MM.1S (cell line): ENCODE results near the gene SRM.
"Not testable (repeated sequence)": the region's sequence is repeated elsewhere in the genome, so short reads cannot be mapped to it uniquely, and the experiment has no call there.

Experiments
- DNase-seq: peaks from one replicate; pipeline ENCODE4 v3.0.0-alpha.2; 2015
- H2AFZ ChIP-seq: fragments of 300-600 bp; sonication (generic); 2 replicates; pipeline ENCODE4 v1.6.0; 2016; ENCODE audit warnings: antibody characterized with exemption, low read length
- H3F3A ChIP-seq: fragments of 300-600 bp; sonication (generic); 2 replicates; pipeline ENCODE4 v1.6.1; 2016; ENCODE audit warnings: mild to moderate bottlenecking, antibody characterized with exemption, low read length, moderate library complexity, mixed read lengths; ENCODE audit not compliant: insufficient read depth
- H3K27ac ChIP-seq: fragments of 300-600 bp; sonication (generic); 2 replicates; pipeline ENCODE4 v1.5.1; 2016; ENCODE audit warnings: mild to moderate bottlenecking, low read length
- H3K27me3 ChIP-seq: fragments of 300-600 bp; sonication (generic); replicated peaks from 2 replicates; pipeline ENCODE4 v1.6.0; 2016; ENCODE audit warnings: low read length; ENCODE audit not compliant: insufficient read depth
- H3K36me3 ChIP-seq: fragments of 300-600 bp; sonication (generic); replicated peaks from 2 replicates; pipeline ENCODE4 v1.6.1; 2016; ENCODE audit warnings: mild to moderate bottlenecking, low read length, mixed read lengths; ENCODE audit not compliant: insufficient read depth
- H3K4me1 ChIP-seq: fragments of 300-600 bp; sonication (generic); 2 replicates; pipeline ENCODE4 v1.6.1; 2016; ENCODE audit warnings: low read length, mixed read lengths
- H3K4me2 ChIP-seq: fragments of 300-600 bp; sonication (generic); 2 replicates; pipeline ENCODE4 v1.6.0; 2016; ENCODE audit warnings: low read depth, low read length
- H3K4me3 ChIP-seq: fragments of 300-600 bp; sonication (generic); 2 replicates; pipeline ENCODE4 v1.5.1; 2016; ENCODE audit warnings: low read length, mixed read lengths
- H3K79me2 ChIP-seq: fragments of 300-600 bp; sonication (generic); 2 replicates; pipeline ENCODE4 v1.6.1; 2016; ENCODE audit warnings: mixed run types, low read length, mixed read lengths
- H3K9ac ChIP-seq: fragments of 300-600 bp; sonication (generic); 2 replicates; pipeline ENCODE4 v1.6.1; 2016; ENCODE audit warnings: low read length, mixed read lengths
- H3K9me2 ChIP-seq: fragments of 300-600 bp; sonication (generic); replicated peaks from 2 replicates; pipeline ENCODE4 v1.6.1; 2016; ENCODE audit warnings: mild to moderate bottlenecking, low read length, mixed read lengths; ENCODE audit not compliant: insufficient read depth
- H3K9me3 ChIP-seq: fragments of 300-600 bp; sonication (generic); replicated peaks from 2 replicates; pipeline ENCODE4 v1.6.1; 2016; ENCODE audit warnings: mild to moderate bottlenecking, low read length, mixed read lengths; ENCODE audit not compliant: insufficient read depth
- H4K20me1 ChIP-seq: fragments of 300-600 bp; sonication (generic); 2 replicates; pipeline ENCODE4 v1.6.1; 2016; ENCODE audit warnings: mild to moderate bottlenecking, low read length, moderate library complexity, mixed read lengths; ENCODE audit not compliant: insufficient read depth
- CTCF ChIP-seq: fragments of 300-600 bp; sonication (generic); IDR thresholded peaks from 2 replicates; pipeline ENCODE4 v1.5.1; 2016; ENCODE audit warnings: antibody characterized with exemption, low read length, mixed read lengths
- EZH2 ChIP-seq: fragments of 300-600 bp; sonication (generic); optimal IDR thresholded peaks from 2 replicates; pipeline ENCODE3; 2017; ENCODE audit warnings: low read depth, mild to moderate bottlenecking, antibody characterized with exemption, low read length, mixed read lengths
- EZH2phosphoT487 ChIP-seq: fragments of 300-600 bp; sonication (generic); IDR thresholded peaks from 2 replicates; pipeline ENCODE4 v1.6.1; 2018; ENCODE audit warnings: antibody characterized with exemption, low read length

SRM gene

DNA sequence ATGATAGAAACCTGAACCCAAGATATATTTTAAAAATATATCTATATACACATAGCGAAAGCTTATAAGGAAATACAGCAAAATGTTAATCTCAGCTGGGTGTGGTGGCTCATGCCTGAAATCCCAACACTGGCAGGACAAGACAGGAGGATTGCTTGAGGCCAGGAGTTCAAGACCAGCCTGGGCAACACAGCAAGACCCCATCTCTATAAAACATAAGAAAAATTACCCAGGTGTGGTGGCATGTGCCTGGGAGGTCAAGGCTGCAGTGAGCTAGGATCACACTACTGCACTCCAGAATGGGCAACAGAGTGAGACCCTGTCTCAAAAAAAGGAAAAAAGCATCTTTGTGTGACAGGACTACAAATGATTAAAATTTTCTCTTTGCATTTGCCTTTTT lies 6.0 kb upstream of the SRM start:
- Histone ChIP-seq H3K4me2 (no peak overlapping the region), H3K4me1 (peaks cover 8% of the 10 kb centered on the region; the same call in 1 of the 2 replicates), H3K27ac (no peak overlapping the region), H3K4me3 (no peak overlapping the region), H3K9me2 (no peaks in the 10 kb centered on the region), H3K36me3 (peaks cover 7% of the 10 kb centered on the region; the same call in 1 of the 2 replicates), H3F3A (peaks cover 4% of the 10 kb centered on the region; the same call in 1 of the 2 replicates), H3K9me3 (no peaks in the 10 kb centered on the region), H2AFZ (no peak overlapping the region), H4K20me1 (no peaks in the 10 kb centered on the region), H3K9ac (no peak overlapping the region), H3K79me2 (peaks cover 10% of the 10 kb centered on the region), H3K27me3 (no peaks in the 10 kb centered on the region)
- no peak for DNase-seq
- TF ChIP-seq CTCF (no peak), EZH2 (no peak), EZH2phosphoT487 (no peak)

DNA sequence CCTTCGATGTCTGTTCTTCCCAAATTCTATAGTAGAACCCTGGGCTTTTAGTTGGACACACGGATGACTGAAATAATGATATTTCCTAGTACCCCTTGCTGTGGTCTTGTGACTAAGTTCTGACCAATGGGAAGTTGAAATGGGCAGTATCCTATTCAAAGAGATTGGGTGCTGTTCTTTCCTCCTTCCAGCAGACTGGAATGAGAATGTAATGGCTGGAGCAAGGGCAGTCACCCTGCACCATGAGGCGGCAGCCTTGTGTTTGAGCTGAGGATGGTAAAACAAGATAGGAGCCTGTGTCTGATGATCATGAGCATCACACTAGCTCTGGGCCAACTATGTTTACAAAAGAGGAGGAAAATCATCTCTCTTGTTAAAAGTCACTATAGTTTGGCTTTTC lies 5.1 kb upstream of the SRM start:
- no peaks in the 10 kb centered on the region for H3K9me3 ChIP-seq
- H3K4me1 ChIP-seq: peaks cover 10% of the 10 kb centered on the region; the same call in 1 of the 2 replicates
- no peak overlapping the region for H3K4me2 ChIP-seq
- no peak for TF ChIP-seq EZH2phosphoT487
- no peak for TF ChIP-seq EZH2
- no peak for TF ChIP-seq CTCF
- peaks cover 7% of the 10 kb centered on the region; the same call in 1 of the 2 replicates for H3K36me3 ChIP-seq
- H3K9ac ChIP-seq: no peak overlapping the region
- H3K27me3 ChIP-seq: no peaks in the 10 kb centered on the region
- H3F3A ChIP-seq: peaks cover 8% of the 10 kb centered on the region; the same call in 1 of the 2 replicates
- no peaks in the 10 kb centered on the region for H3K9me2 ChIP-seq
- no peak overlapping the region for H3K27ac ChIP-seq
- no peaks in the 10 kb centered on the region for H4K20me1 ChIP-seq
- H2AFZ ChIP-seq: no peak overlapping the region
- no peak for DNase-seq
- peaks cover 17% of the 10 kb centered on the region for H3K79me2 ChIP-seq
- H3K4me3 ChIP-seq: no peak overlapping the region

GRCh38 chr1:11063937-11064537 lies 4.2 kb upstream of the SRM start:
- not testable (repeated sequence) for H3F3A ChIP-seq, H3K27ac ChIP-seq, H3K9me2 ChIP-seq, H3K4me3 ChIP-seq, H2AFZ ChIP-seq, H3K27me3 ChIP-seq, H3K4me2 ChIP-seq, H4K20me1 ChIP-seq, DNase-seq, H3K9me3 ChIP-seq, H3K36me3 ChIP-seq, H3K9ac ChIP-seq
- Histone ChIP-seq H3K4me1 (peaks cover 10% of the 10 kb centered on the region; the same call in 1 of the 2 replicates), H3K79me2 (peaks cover 23% of the 10 kb centered on the region)

- no peak for TF ChIP-seq CTCF
- H3K9me2 ChIP-seq: no peaks in the 10 kb centered on the region
- no peak for DNase-seq
- no peak overlapping the region for H3K9ac ChIP-seq
- H3K4me1 ChIP-seq: peaks cover 10% of the 10 kb centered on the region
- peaks cover 7% of the 10 kb centered on the region for H3K36me3 ChIP-seq
- H2AFZ ChIP-seq: no peak overlapping the region
- H3K27ac ChIP-seq: no peak overlapping the region
- no peak overlapping the region for H3K4me2 ChIP-seq
- H3K4me3 ChIP-seq: no peak overlapping the region
- H3K27me3 ChIP-seq: no peaks in the 10 kb centered on the region
- peaks cover 33% of the 10 kb centered on the region for H3K79me2 ChIP-seq
- no peaks in the 10 kb centered on the region for H3K9me3 ChIP-seq
- no peaks in the 10 kb centered on the region for H4K20me1 ChIP-seq
- peaks cover 8% of the 10 kb centered on the region; the same call in 1 of the 2 replicates for H3F3A ChIP-seq
Measured at GRCh38 chr1:11062965-11063401, 3.2 kb upstream of the SRM start.
